Activated naive CD8-positive, alpha-beta T cell treated with anti-CD3 and anti-CD28 coated beads, Interleukin-2, amount 50 U/mL, for 16 hours (primary cell): ENCODE measurements around the gene CAMKV.
"Not testable (repeated sequence)": the region's sequence is repeated elsewhere in the genome, so short reads cannot be mapped to it uniquely, and the experiment has no call there.

Experiments
- DNase-seq: peaks from one replicate; pipeline ENCODE4 v3.0.0-alpha.2; 2020; ENCODE audit warnings: low read depth, low spot score

Gene CAMKV

GRCh38 chr3:49855662-49856061 lies 14.0 kb downstream of the CAMKV start:
- no peak for DNase-seq

DNA sequence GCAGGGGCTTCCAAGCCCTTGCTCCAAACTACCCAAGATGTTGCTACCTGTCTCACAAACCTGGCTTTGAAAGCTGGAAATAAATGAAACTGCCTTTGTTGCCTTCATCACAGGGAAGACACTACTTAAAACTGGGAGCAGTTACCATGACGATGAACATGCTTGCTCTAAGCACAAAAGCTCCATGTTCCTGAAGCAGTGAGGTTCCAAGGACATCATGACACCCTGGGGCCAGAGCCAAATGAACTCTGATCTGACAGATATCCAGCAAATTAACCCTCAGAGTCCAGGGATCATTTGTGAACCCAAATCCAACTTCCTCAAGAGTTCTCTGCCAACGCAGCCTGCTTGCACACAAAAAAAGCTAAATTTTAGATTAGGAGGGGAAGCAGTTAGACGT lies 24.0 kb downstream of the CAMKV start:
- no peak for DNase-seq

GRCh38 chr3:49844464-49845183 lies 25.1 kb downstream of the CAMKV start:
- DNase-seq: no peak

- no peak for DNase-seq
These were observed 26.7 kb downstream of the CAMKV start for GRCh38 chr3:49842843-49843517.

- no peak for DNase-seq
These were observed 27.9 kb downstream of the CAMKV start for GRCh38 chr3:49841806-49842205.

- no peak for DNase-seq
These were observed 28.5 kb downstream of the CAMKV start for GRCh38 chr3:49841126-49841696.

DNA sequence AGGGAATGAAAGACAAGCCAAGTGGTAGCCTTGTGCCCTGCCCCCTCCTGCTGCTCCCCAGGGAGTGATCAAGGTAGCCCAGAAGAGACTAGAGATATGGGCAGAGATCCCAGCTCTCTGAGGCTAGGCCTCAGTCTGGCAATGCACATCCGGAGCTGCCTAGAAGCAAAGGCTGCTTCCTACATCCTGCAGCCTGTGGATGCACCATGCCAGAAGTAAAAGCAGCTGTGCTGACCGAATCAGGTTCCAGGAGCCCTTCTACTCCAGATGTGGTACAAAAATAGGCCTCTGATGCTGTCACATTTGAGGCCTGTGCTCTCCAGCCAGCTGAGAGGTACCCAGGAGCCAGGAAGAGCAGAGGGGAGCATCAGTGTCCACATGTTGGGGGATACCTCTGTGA lies 29.3 kb downstream of the CAMKV start:
- DNase-seq: no peak

DNA sequence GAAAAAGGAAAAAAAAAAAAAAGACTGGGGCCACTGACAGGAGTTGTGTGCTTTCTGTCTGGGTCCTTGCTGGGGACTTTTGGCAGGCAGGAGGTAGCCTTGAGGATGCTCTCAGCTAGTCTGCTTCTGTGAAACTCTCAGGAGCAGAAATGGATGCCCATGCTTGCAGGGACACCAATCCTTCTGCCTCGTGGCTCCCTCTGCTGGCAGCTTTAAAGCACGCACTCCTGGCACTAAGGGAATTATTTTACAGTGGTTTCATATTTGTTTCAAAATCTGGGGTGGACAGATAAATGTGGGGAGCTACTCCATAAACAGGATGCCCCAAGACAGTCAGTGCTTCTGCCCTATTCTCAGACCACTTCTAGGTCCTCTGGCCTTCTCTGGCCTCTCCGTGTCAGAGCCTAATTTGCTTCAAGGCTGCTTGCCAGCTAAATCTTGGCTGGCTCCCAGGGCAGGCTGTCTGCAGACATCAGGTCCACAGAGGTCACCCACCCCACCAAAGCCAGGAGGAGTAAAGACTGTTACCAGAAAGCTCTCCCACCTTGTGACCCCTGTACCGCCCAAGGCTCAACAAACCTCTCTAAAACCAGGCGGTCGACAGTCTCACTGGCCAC lies 30.4 kb downstream of the CAMKV start:
- peak; percentile 52 for DNase-seq

GRCh38 chr3:49831341-49831740 lies 38.4 kb downstream of the CAMKV start:
- no peak for DNase-seq

GRCh38 chr3:49826016-49826415 lies 43.7 kb downstream of the CAMKV start:
- no peak for DNase-seq

DNA sequence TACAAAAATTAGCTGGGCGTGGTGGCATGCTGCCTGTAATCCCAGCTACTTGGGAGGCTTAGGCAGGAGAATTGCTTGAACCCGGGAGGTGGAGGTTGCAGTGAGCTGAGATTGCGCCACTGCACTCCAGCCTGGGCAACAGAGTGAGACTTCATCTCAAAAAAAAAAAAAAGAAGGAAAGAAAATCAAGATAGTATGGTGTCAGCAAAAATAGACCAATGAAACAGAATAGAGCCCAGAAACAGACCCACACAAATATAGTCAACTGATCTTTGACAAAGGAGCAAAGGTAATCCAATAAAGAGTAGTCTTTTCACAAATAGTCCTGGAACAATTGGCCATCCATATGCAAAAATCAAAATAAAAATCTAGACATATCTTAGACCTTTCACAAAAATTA lies 46.6 kb downstream of the CAMKV start:
- DNase-seq: not testable (repeated sequence)

DNA sequence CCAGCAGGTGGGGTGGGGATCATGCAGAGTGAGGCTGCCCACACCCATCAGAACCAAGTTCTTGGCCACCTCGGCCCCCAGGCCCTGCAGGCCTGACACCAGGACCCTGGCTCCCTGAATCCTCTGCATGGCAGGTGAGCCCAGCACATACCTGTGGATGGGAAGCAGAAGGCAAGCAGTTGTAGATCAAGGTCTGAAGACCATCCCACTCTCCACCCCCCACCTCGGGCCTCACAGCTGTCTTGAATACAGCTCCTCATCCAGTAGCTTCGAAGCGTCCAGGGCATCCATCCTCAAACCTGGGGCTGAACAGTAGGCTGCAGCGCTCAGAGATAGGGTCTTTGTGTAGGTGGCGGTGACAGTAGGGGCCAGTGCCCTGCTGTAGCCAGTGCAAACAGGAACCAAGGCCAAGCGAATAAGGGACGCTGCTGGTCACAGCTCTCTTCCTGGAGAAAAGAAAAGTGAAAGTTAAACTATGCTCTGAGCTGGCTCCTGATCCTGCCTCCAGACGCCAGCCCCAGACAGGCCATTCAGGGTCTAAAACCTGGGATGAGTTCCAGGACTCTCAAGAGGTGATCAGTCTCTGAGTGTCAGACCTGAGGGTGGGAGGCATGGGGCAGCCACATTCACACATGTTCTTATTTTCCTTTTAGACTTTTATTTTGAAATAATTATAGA lies 56.1 kb downstream of the CAMKV start, which contains the start of gene UBA7:
TSS of gene UBA7 (minus strand) at position 457 of the 678 bp plus-strand sequence. CDS start at position 291, 166 bp downstream.
- DNase-seq: no peak

DNA sequence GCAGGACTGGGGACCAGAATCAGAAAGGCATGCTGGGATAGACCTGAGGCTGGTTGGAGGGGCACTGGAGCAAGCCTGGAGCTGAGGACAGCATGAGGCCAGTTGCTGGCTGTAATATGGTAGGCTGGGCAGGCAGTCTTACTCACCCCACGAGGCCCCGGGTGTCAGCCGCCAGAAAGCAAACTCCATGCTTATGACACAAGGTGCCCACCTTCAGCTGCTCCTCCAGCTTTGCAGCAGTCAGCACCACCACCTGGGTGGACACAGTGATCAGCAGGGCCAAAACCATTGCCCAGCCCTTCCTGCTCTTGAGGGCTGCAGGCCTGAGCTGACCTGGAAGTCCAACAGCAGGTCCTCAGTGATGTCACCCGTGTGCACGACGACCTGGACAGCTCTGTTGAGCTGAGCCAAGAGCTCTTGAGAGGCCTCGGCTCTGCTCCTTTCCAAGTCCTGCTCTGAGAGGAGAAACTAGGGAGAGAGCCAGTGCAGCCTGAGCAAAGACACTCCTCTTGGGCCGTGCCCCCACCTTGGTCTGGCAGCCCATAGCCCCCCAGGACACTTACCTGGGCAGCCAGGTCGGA lies 56.7 kb downstream of the CAMKV start:
- DNase-seq: no peak
